Prostate gland (tissue), 2 donors: ENCODE data around the gene UVSSA. TPM values are rescaled to one million over a fixed set of nuclear protein-coding genes. Genes with fewer than 3 reads are reported as not detected.
A peak's percentile ranks its signal among the peaks of the same experiment; 100 is the strongest.

Experiments
- DNase-seq: peaks from one replicate; pipeline ENCODE4 v3.0.0-alpha.2; 2019; ENCODE audit warnings: low spot score
- H3K27ac ChIP-seq, 2 donors: fragments of 200-600 bp; sonication (generic); 2 replicates each; pipeline ENCODE4 v1.5.1; 2017 to 2019
- H3K27me3 ChIP-seq: fragments of 200-600 bp; sonication (generic); replicated peaks from 2 replicates; pipeline ENCODE4 v1.5.1; 2019; ENCODE audit not compliant: insufficient read depth
- H3K36me3 ChIP-seq, 2 donors: fragments of 200-600 bp; sonication (generic); 1 replicate in 1 of 2; 2 replicates in 1 of 2; pipeline versions ENCODE4 v1.5.1 to v1.8.1; 2017 to 2019
- H3K4me1 ChIP-seq: fragments of 200-600 bp; sonication (generic); replicated peaks from 2 replicates; pipeline ENCODE4 v1.5.1; 2019
- H3K4me3 ChIP-seq, 2 donors: fragments of 200-600 bp; sonication (generic); 2 replicates each; pipeline ENCODE4 v1.5.1; 2017 to 2019
- H3K9me3 ChIP-seq: fragments of 200-600 bp; sonication (generic); 2 replicates; pipeline ENCODE4 v1.5.1; 2017
- CTCF ChIP-seq, 4 experiments: fragments of 200-600 bp in 2 of 4; fragments of 450-650 bp in 2 of 4; sonication (generic) in 2 of 4; IDR thresholded peaks; 1 replicate in 3 of 4; 2 replicates in 1 of 4; pipeline ENCODE4 v1.5.1; 2016 to 2019; ENCODE audit warnings: antibody characterized with exemption in 4 of 4, mild to moderate bottlenecking in 2 of 4, moderate library complexity in 2 of 4
- POLR2A ChIP-seq: fragments of 450-650 bp; IDR thresholded peaks from one replicate; pipeline ENCODE4 v1.6.1; 2016; ENCODE audit warnings: antibody characterized with exemption, mild to moderate bottlenecking
- POLR2AphosphoS5 ChIP-seq: sonication (generic); formaldehyde crosslinking; IDR thresholded peaks from one replicate; pipeline ENCODE4 v1.6.1; 2017; ENCODE audit warnings: antibody characterized with exemption
- WGBS: methylation state at CpG from one replicate; pipeline ENCODE4 v1.1.5; 2018; 5-methylcytosine and 5-hydroxymethylcytosine counted together
- intact Hi-C: fragments of 100-400 bp; cut with DNase I; formaldehyde crosslinking; loops from one replicate; pipeline ENCODE4 v1.14.2; 2022
- total RNA-seq, 2 donors: library from RNA; depleted of rRNA; stranded (reverse); fragments of >200 nt; gene quantifications; one replicate each; pipeline ENCODE4 v1.1.0, GENCODE V29; 2016

UVSSA gene
- total RNA-seq, 2 donors from 2014 or later, result 20.8 to 47.9 TPM

GRCh38 chr4:1356181-1356998 is 9.4 kb downstream of the UVSSA start:
- Histone ChIP-seq H3K27me3 (no peaks in the 10 kb centered on the region), H3K27ac (no peak overlapping the region), H3K4me3 (no peak overlapping the region), H3K36me3 (peaks cover 0 to 6% of the 10 kb centered on the region in 2 donors), H3K4me1 (no peaks in the 10 kb centered on the region), H3K9me3 (no peaks in the 10 kb centered on the region)
- intact Hi-C loops, result loop anchor here (5.0 kb wide), 1 partner anchor 276 kb away; no protein-coding TSS in a partner anchor
- WGBS, result 54% methylated on average over 28 of the region's 28 CpGs
- TF ChIP-seq POLR2A (no peak), POLR2AphosphoS5 (no peak), CTCF (IDR thresholded peaks at IDR 0.05) (peak; percentile 43 to 82 (median 74))
- peak; percentile 38 for DNase-seq

GRCh38 chr4:1357356-1358248 is 10.6 kb downstream of the UVSSA start:
- H3K9me3 ChIP-seq, result no peaks in the 10 kb centered on the region
- intact Hi-C loops, result loop anchor here (5.0 kb wide), 1 partner anchor 275 kb away; no protein-coding TSS in a partner anchor
- no peak for DNase-seq
- no peak for TF ChIP-seq POLR2A
- no peak for TF ChIP-seq CTCF (IDR thresholded peaks at IDR 0.05)
- TF ChIP-seq POLR2AphosphoS5, result no peak
- no peak overlapping the region for H3K27ac ChIP-seq
- 93% methylated on average over 25 of the region's 27 CpGs for WGBS
- H3K36me3 ChIP-seq, result peaks cover 0 to 6% of the 10 kb centered on the region in 2 donors
- no peaks in the 10 kb centered on the region for H3K4me1 ChIP-seq
- no peaks in the 10 kb centered on the region for H3K27me3 ChIP-seq
- H3K4me3 ChIP-seq, result no peak overlapping the region

- intact Hi-C loops, result loop anchor here (5.0 kb wide), 1 partner anchor 274 kb away; no protein-coding TSS in a partner anchor
- H3K36me3 ChIP-seq, result peaks cover 0 to 6% of the 10 kb centered on the region in 2 donors
- H3K27ac ChIP-seq, result no peak overlapping the region
- H3K4me1 ChIP-seq, result no peaks in the 10 kb centered on the region
- DNase-seq, result no peak
- no peak for TF ChIP-seq POLR2A
- no peak for TF ChIP-seq POLR2AphosphoS5
- TF ChIP-seq CTCF (IDR thresholded peaks at IDR 0.05), result no peak
- WGBS, result 91% methylated on average over 38 of the region's 38 CpGs
- H3K4me3 ChIP-seq, result no peak overlapping the region
- no peaks in the 10 kb centered on the region for H3K27me3 ChIP-seq
- no peaks in the 10 kb centered on the region for H3K9me3 ChIP-seq
These were observed 11.6 kb downstream of the UVSSA start for GRCh38 chr4:1358421-1359143.

GRCh38 chr4:1359144-1359501 is 12.1 kb downstream of the UVSSA start:
- DNase-seq, result no peak
- intact Hi-C loops, result loop anchor here (5.0 kb wide), 1 partner anchor 273 kb away; no protein-coding TSS in a partner anchor
- no peak for TF ChIP-seq POLR2AphosphoS5
- TF ChIP-seq CTCF (IDR thresholded peaks at IDR 0.05), result no peak
- TF ChIP-seq POLR2A, result no peak
- H3K36me3 ChIP-seq, result peaks cover 0 to 6% of the 10 kb centered on the region in 2 donors
- H3K9me3 ChIP-seq, result no peaks in the 10 kb centered on the region
- 92% methylated on average over 14 of the region's 14 CpGs for WGBS
- no peaks in the 10 kb centered on the region for H3K4me1 ChIP-seq
- H3K27me3 ChIP-seq, result no peaks in the 10 kb centered on the region
- no peak overlapping the region for H3K4me3 ChIP-seq
- H3K27ac ChIP-seq, result no peak overlapping the region
